Germinal center (tissue), 1 donor: Measurements from ENCODE around the gene ZBTB20.

Experiments
- DNase-seq: peaks from one replicate; pipeline ENCODE4 v3.0.0; 2012; ENCODE audit warnings: mixed read lengths, low spot score

Gene ZBTB20

GRCh38 chr3:115021061-115021460, 126.0 kb downstream of the ZBTB20 start:
- DNase-seq = no peak

GRCh38 chr3:115019900-115020299, 127.2 kb downstream of the ZBTB20 start:
- no peak for DNase-seq

GRCh38 chr3:115018694-115019093, 128.4 kb downstream of the ZBTB20 start:
- no peak for DNase-seq

GRCh38 chr3:115007966-115008365, 139.1 kb downstream of the ZBTB20 start:
- no peak for DNase-seq

- DNase-seq = no peak
Measured at GRCh38 chr3:115004201-115005140, 142.6 kb downstream of the ZBTB20 start.

- DNase-seq = no peak
Measured at GRCh38 chr3:114998971-114999579, 148.0 kb downstream of the ZBTB20 start.

- no peak for DNase-seq
Measured at GRCh38 chr3:114994554-114995341, 152.3 kb downstream of the ZBTB20 start.

GRCh38 chr3:114985776-114986175, 161.3 kb downstream of the ZBTB20 start:
- no peak for DNase-seq

GRCh38 chr3:114983248-114983647, 163.8 kb downstream of the ZBTB20 start:
- DNase-seq = no peak

GRCh38 chr3:114974387-114974786, 172.7 kb downstream of the ZBTB20 start:
- DNase-seq = no peak

- DNase-seq = no peak
Measured at GRCh38 chr3:114973536-114973935, 173.6 kb downstream of the ZBTB20 start.

- no peak for DNase-seq
Measured at GRCh38 chr3:114967168-114967567, 179.9 kb downstream of the ZBTB20 start.

- DNase-seq = no peak
Measured at GRCh38 chr3:114962189-114962588, 184.9 kb downstream of the ZBTB20 start.

GRCh38 chr3:114958930-114959329, 188.2 kb downstream of the ZBTB20 start:
- DNase-seq = no peak

GRCh38 chr3:114953800-114954199, 193.3 kb downstream of the ZBTB20 start:
- no peak for DNase-seq

GRCh38 chr3:114953215-114953799, 193.8 kb downstream of the ZBTB20 start:
- no peak for DNase-seq

- no peak for DNase-seq
Measured at GRCh38 chr3:114942773-114943172, 204.3 kb downstream of the ZBTB20 start.

GRCh38 chr3:114941626-114942309, 205.3 kb downstream of the ZBTB20 start:
- DNase-seq = no peak

- DNase-seq = no peak
Measured at GRCh38 chr3:114939920-114940319, 207.2 kb downstream of the ZBTB20 start.

GRCh38 chr3:114933407-114933806, 213.7 kb downstream of the ZBTB20 start:
- DNase-seq = no peak

- no peak for DNase-seq
Measured at GRCh38 chr3:114929971-114930732, 216.9 kb downstream of the ZBTB20 start.
